ENCODE measurements around the gene GPC1.

Gene GPC1

DNA sequence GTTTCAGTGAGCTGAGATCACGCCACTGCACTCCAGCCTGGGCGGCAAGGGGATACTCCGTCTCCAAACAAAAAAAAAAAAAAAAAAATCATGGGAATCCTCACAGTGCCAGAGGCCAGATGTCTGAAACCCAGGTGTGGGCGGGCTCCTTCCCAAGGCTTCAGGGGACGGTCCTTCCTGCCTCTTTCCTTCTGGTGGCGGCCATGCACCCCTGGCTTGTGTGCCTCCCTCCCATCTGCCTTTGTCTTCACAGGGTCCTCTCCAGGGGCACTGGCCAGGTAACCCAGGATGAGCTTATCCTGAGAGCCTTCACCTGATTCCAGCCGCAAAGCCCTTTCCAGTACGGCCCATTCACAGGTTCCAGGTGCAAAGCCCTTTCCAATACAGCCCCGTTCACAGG lies 40.9 kb upstream of the GPC1 start:
- TF ChIP-seq, protein P1, sequence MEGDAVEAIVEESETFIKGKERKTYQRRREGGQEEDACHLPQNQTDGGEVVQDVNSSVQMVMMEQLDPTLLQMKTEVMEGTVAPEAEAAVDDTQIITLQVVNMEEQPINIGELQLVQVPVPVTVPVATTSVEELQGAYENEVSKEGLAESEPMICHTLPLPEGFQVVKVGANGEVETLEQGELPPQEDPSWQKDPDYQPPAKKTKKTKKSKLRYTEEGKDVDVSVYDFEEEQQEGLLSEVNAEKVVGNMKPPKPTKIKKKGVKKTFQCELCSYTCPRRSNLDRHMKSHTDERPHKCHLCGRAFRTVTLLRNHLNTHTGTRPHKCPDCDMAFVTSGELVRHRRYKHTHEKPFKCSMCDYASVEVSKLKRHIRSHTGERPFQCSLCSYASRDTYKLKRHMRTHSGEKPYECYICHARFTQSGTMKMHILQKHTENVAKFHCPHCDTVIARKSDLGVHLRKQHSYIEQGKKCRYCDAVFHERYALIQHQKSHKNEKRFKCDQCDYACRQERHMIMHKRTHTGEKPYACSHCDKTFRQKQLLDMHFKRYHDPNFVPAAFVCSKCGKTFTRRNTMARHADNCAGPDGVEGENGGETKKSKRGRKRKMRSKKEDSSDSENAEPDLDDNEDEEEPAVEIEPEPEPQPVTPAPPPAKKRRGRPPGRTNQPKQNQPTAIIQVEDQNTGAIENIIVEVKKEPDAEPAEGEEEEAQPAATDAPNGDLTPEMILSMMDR (IDR thresholded peaks at IDR 0.05; ENCODE audit: borderline replicate concordance, insufficient read depth, low read depth, low read length) = no peak
- no peak overlapping the region for H3K4me3 ChIP-seq (ENCODE audit: low read depth, low read length)

DNA sequence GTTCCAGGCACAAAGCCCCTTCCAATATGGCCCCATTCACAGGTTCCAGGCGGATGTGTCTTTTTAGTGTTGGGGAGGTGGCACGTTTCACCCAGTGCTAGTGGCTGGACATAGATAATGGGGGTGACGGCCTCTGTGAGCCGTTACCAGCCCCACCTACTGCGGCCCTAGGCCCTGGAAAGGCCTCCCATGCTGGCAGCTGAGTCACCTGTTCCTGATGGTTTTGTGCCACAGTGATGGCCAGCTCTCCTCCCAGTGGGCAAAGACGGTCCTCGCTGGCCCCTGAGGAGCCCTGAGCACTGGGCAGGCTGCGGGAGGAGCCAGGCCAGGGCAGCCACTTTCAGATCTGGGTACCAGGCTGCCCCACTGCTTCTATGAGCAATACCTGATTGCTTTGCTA lies 40.0 kb upstream of the GPC1 start:
- no peak overlapping the region for H3K4me3 ChIP-seq (ENCODE audit: low read depth, low read length)
- TF ChIP-seq, protein P1 (IDR thresholded peaks at IDR 0.05; ENCODE audit: borderline replicate concordance, insufficient read depth, low read depth, low read length) = no peak

DNA sequence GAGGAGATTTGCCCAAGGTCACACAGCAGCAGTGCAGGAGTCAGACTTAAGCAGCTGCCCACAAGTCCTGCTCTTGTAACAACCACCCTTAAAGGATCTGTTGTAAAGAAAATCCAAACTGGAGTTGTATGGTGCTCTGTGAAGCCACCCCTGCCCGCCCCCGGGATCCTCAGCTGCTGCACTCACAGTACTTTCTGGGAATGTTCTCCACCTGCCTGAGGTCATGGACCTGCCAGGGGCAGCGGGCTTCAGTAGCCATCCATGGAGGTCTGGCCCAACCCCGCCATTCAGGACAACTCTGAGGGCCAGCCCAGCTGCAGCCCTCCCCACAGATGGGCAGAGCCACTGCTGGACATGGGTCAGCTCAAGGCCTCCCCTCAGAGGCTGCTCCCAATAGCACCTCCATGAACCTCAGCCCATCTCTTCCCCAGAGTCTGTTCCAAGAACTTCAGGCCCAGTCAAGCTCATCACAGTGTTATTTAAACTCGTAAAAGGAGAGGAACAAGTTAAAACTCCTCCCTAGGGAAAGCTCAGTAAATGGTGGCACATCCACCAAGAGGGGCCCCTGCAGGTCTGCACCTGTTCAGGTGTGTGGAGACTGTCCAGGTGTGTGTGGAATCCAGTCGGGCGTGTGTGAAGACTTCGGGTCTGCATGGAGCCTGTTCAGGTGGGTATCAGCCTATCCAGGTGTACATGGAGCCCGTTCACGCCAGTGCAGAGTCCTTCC lies 39.4 kb upstream of the GPC1 start:
- H3K4me3 ChIP-seq (ENCODE audit: low read depth, low read length) = no peak overlapping the region
- TF ChIP-seq, protein P1 (IDR thresholded peaks at IDR 0.05; ENCODE audit: borderline replicate concordance, insufficient read depth, low read depth, low read length) = no peak

- TF ChIP-seq, protein P1 (IDR thresholded peaks at IDR 0.05; ENCODE audit: borderline replicate concordance, insufficient read depth, low read depth, low read length) = no peak
- no peak overlapping the region for H3K4me3 ChIP-seq (ENCODE audit: low read depth, low read length)
These were observed 38.6 kb upstream of the GPC1 start for GRCh38 chr2:240396623-240397541.

DNA sequence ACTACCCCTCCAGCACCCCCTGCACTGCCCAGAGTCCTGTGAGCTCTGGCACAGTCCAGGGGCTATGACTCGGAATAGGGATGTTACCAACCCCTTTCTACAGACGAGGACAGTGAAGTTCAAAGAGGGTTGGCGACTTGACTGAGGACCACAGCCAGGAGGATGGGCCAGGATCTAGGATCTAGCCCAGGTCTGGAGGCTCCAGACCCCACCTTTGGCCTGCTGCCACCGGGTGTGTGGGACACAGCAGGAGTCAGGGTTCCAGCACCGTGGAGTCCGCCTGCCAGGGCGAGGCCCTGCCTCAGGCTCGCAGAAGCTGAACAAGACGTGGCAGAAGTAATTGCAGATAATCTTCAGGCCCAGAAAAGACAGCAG lies 37.9 kb upstream of the GPC1 start:
- H3K4me3 ChIP-seq (ENCODE audit: low read depth, low read length) = no peak overlapping the region
- TF ChIP-seq, protein P1 (IDR thresholded peaks at IDR 0.05; ENCODE audit: borderline replicate concordance, insufficient read depth, low read depth, low read length) = no peak

GRCh38 chr2:240397924-240398645 lies 37.4 kb upstream of the GPC1 start:
- TF ChIP-seq, protein P1 (IDR thresholded peaks at IDR 0.05; ENCODE audit: borderline replicate concordance, insufficient read depth, low read depth, low read length) = no peak
- no peak overlapping the region for H3K4me3 ChIP-seq (ENCODE audit: low read depth, low read length)

Measured in GM12875 (cell line).